H1 (cell line): ENCODE results near the gene SERPINB8. TPM values are rescaled to one million over a fixed set of nuclear protein-coding genes. Genes with fewer than 3 reads are reported as not detected.

Experiments used
- ASH2L ChIP-seq: fragments of 200-600, 300-600 bp; sonication (generic); IDR thresholded peaks from one replicate; pipeline ENCODE4 v1.7.1; 2017; ENCODE audit warnings: low read length
- CBX8 ChIP-seq: fragments of 300-800, 300-1000 bp; sonication (generic); IDR thresholded peaks from 2 replicates; pipeline ENCODE4 v1.7.1; 2016; ENCODE audit warnings: low read depth, low read length, borderline replicate concordance
- CHD2 ChIP-seq: IDR thresholded peaks from 2 replicates; pipeline ENCODE4 v1.6.1; 2012; ENCODE audit warnings: low read length, improper control_type of control experiment
- CHD7 ChIP-seq: fragments of 300-600 bp; sonication (generic); IDR thresholded peaks from 2 replicates; pipeline ENCODE4 v1.7.1; 2012; ENCODE audit warnings: low read length, moderate library complexity, mild to moderate bottlenecking, inconsistent platforms; ENCODE audit not compliant: insufficient replicate concordance
- EP300 ChIP-seq, 2 experiments: IDR thresholded peaks; 1 replicate in 1 of 2; 2 replicates in 1 of 2; pipeline ENCODE4 v1.6.1; 2011 to 2012; ENCODE audit warnings: low read depth in 2 of 2, low read length in 2 of 2, mild to moderate bottlenecking in 2 of 2, borderline replicate concordance in 1 of 2, inconsistent platforms in 1 of 2, moderate library complexity in 1 of 2
- MAFK ChIP-seq: IDR thresholded peaks from 2 replicates; pipeline ENCODE4 v1.6.1; 2012; ENCODE audit warnings: low read depth, mild to moderate bottlenecking, improper control_type of control experiment, low read length
- RAD21 ChIP-seq, 2 experiments: IDR thresholded peaks in 1 of 2; conservative IDR thresholded peaks in 1 of 2; 2 replicates each; pipeline ENCODE4 v1.6.1; 2011; ENCODE audit warnings: low read depth in 2 of 2, low read length in 2 of 2, improper control_type of control experiment in 1 of 2, inconsistent platforms in 1 of 2, mild to moderate bottlenecking in 1 of 2, moderate library complexity in 1 of 2
- SP2 ChIP-seq: IDR thresholded peaks from 2 replicates; pipeline ENCODE4 v1.6.1; 2012; ENCODE audit warnings: mild to moderate bottlenecking, low read length, inconsistent platforms
- SRF ChIP-seq: IDR thresholded peaks from 2 replicates; pipeline ENCODE4 v1.6.1; 2011; ENCODE audit warnings: mild to moderate bottlenecking, low read depth, low read length, moderate library complexity
- SUZ12 ChIP-seq: fragments of 200-600 bp; sonication (generic); IDR thresholded peaks from 2 replicates; pipeline ENCODE4 v1.6.1; 2012; ENCODE audit warnings: mild to moderate bottlenecking, inconsistent platforms, low read length, moderate library complexity, mixed read lengths
- TBP ChIP-seq: IDR thresholded peaks from 2 replicates; pipeline ENCODE4 v1.6.1; 2011; ENCODE audit warnings: low read depth, low read length, improper control_type of control experiment
- TEAD4 ChIP-seq: IDR thresholded peaks from 2 replicates; pipeline ENCODE4 v1.6.1; 2012; ENCODE audit warnings: low read depth, low read length, inconsistent platforms, mixed read lengths
- polyA plus RNA-seq, 7 experiments: library from polyadenylated mRNA; depleted of rRNA in 3 of 7; stranded (reverse) in 5 of 7; unstranded in 2 of 7; fragments of >200 nt in 5 of 7; fragments of 200-250 nt in 2 of 7; gene quantifications; 1 replicate in 5 of 7; 2 replicates in 1 of 7; 4 replicates in 1 of 7; pipeline versions ENCODE4 v1.2.1 to v1.2.3, GENCODE V29; 2011 to 2013; ENCODE audit warnings: missing spikeins in 2 of 7, mixed read lengths in 2 of 7
- total RNA-seq: library from RNA; stranded (reverse); fragmentation: NEBNext Ultra II Directional; extraction: Animal tissue kit (Norgen Biotek cat#: 25700); gene quantifications from 2 replicates; pipeline ENCODE4 v1.2.1, GENCODE V29; 2021

Gene SERPINB8
- total and polyA plus RNA-seq, 2 of the 8 experiments (the other 6 are each of a cell fraction or from before 2014, with no cell fraction given): 0.42 to 1.2 TPM

- no peak for TF ChIP-seq CHD7
- no peak for TF ChIP-seq ASH2L
- no peak for TF ChIP-seq RAD21 (IDR thresholded peaks at IDR 0.05 in 1 of 2, conservative IDR thresholded peaks at IDR 0.05 in 1 of 2; ENCODE audit: low read depth in 2 of 2, low read length in 2 of 2)
- TF ChIP-seq EP300 (IDR thresholded peaks at IDR 0.05; ENCODE audit: borderline replicate concordance in 1 of 2, low read depth in 2 of 2, low read length in 2 of 2): no peak
- TF ChIP-seq CHD2: no peak
- no peak for TF ChIP-seq SRF
- TF ChIP-seq MAFK: no peak
- no peak for TF ChIP-seq TEAD4
- no peak for TF ChIP-seq SP2
- TF ChIP-seq SUZ12: no peak
- TF ChIP-seq TBP: no peak
- TF ChIP-seq CBX8: no peak
These were observed 7.2 kb downstream of the SERPINB8 start (continued) for GRCh38 chr18:63977040-63977439.
